ENCODE data around the gene CXCR4.

The CXCR4 gene

DNA sequence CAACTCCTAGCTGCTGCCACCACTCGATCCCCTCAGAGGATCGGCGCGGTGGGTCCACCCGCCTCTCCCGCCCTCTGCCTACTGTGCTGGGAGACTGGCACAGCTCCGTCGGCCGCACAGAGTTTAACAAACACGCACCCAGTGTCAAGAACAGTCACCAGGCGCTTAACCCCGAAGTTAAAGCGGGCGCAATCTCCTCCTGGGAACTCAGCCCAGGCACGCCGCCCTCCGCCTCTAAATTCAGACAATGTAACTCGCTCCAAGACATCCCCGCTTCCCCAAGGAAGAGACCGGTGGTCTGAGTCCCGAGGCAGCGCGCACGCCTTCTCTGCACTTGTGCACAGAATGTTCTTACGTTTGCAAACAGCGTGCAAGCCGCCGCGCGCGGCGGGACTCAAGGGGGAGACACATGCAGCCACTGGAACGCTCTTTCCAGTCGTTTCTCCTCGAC, 533 bp downstream of the CXCR4 start:
- DNase-seq, result peak; percentile 32
- in situ Hi-C loops (cut with HindIII; ENCODE audit: low pct_ligation_motif_present, low pct_unique_long_range_greater_than_20kb, low sequenced_read_pairs), result no loop called here

DNA sequence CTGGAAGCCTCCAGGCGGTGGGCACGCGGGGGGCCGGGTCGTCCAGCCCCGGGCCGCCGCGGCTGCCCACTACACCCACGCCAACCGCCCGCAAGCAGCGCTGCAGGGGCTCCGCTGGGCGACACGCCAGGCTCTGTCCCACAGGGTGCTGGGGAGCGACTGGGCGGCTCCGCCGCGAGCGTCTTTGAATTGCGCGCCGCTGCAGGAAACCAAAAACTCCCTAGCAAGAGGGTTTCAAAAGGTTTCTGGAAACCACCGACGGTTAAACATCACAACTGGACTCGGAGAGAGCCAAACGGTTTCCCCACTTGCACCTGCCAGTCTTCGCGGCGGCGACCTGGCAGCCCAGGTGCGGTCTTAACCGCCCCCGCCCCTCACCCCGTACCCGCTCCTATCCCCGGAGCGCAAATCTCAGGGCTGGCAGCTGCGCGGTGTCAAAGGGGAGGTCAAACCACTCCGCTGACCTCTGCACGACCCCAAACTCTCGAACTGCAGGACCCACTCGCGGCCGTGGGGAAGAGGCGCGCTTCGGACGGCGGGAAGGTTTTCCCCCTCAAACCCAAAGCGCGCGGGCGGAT, 1.0 kb downstream of the CXCR4 start:
- in situ Hi-C loops (cut with HindIII; ENCODE audit: low pct_ligation_motif_present, low pct_unique_long_range_greater_than_20kb, low sequenced_read_pairs), result no loop called here
- DNase-seq, result peak; percentile 12

DNA sequence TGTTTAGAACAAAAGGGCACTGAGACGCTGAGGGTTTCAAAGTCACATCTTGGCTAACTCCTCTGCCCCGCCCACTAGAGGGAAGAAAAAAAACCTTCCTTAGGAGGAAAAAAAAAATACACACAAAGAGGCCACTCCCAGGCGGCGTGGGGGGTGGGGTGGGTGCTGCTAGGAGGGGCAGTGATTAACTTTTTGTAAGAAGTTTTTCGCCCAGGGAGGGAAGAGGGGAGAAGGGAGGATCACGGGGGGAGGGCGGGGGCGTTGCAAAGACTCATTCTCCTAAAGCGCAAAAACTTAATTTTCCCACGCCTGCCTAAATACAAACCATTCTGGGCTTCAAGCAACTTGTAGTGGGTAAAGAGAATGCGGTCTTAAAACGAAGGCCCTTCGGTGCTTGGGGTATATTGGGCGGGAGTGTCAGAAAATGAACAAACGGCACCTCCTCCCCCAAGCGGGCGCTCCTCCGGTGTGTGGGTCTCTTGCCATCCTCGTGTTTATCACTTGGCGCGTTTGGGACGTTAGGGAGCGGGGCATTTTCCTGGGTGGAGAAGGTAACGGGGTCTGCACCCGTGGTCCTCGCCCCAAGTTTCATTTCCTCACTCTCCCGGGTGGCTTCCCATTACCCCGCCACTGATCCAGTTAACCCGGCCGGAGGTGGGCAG, 1.7 kb downstream of the CXCR4 start:
- peak; percentile 8 for DNase-seq
- in situ Hi-C loops (cut with HindIII; ENCODE audit: low pct_ligation_motif_present, low pct_unique_long_range_greater_than_20kb, low sequenced_read_pairs), result no loop called here

DNA sequence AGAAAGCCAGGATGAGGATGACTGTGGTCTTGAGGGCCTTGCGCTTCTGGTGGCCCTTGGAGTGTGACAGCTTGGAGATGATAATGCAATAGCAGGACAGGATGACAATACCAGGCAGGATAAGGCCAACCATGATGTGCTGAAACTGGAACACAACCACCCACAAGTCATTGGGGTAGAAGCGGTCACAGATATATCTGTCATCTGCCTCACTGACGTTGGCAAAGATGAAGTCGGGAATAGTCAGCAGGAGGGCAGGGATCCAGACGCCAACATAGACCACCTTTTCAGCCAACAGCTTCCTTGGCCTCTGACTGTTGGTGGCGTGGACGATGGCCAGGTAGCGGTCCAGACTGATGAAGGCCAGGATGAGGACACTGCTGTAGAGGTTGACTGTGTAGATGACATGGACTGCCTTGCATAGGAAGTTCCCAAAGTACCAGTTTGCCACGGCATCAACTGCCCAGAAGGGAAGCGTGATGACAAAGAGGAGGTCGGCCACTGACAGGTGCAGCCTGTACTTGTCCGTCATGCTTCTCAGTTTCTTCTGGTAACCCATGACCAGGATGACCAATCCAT, 2.7 kb downstream of the CXCR4 start:
- in situ Hi-C loops (cut with HindIII; ENCODE audit: low pct_ligation_motif_present, low pct_unique_long_range_greater_than_20kb, low sequenced_read_pairs), result no loop called here
- DNase-seq, result no peak

DNA sequence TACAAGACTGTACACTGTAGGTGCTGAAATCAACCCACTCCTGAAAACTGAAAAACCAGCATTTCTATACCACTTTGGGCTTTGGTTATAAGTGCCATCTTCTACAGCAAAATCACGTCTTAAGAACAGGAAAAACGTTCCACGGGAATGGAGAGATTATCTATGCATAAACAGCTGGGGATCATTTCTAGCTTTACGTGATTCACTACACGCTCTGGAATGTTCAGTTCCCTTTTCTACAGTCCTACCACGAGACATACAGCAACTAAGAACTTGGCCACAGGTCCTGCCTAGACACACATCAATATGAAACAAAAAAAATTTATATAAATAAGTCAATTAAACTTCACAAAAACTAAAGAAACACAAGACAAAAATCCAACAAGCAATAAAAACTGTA, 3.6 kb downstream of the CXCR4 start:
- in situ Hi-C loops (cut with HindIII; ENCODE audit: low pct_ligation_motif_present, low pct_unique_long_range_greater_than_20kb, low sequenced_read_pairs), result no loop called here

DNA sequence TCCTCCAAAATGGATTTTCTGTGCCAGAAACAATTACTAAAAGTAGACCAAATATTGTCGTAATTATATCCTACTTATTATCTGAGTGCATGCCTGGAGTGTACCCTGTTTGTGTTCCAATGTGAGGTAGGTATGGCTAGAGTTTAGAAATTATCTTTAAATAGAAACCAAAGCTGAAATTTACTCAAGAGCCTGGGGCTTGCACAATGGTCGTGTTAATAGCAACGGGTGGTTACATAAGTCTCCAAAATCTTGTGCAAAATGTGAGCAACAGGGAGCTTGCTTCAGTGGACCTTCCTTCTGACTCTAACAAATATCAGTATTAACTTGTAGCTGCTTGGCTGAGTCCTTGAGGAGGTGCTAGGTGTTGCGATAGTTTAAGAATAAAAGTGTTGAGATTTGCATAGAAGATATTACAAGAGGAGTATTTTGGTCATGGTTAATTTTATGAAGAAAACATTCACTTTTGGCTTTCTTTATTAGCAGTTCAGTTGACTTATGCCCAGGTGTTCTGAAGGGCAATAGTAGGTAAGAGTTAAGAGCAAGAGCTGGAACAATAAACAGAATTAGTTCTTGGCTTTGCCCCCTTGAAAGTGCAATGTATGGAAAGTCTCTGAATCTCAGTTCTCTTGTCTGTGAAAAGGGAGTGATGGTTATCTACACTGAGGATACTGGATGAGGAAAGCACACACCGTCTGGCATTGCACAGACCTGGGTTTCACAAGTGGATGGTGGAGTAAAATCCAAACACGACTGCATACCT, 4.6 kb downstream of the CXCR4 start:
- DNase-seq, result no peak
- in situ Hi-C loops (cut with HindIII; ENCODE audit: low pct_ligation_motif_present, low pct_unique_long_range_greater_than_20kb, low sequenced_read_pairs), result no loop called here

More for the DNA sequence above, 3.6 kb downstream of the CXCR4 start:
- no peak for DNase-seq

DNA sequence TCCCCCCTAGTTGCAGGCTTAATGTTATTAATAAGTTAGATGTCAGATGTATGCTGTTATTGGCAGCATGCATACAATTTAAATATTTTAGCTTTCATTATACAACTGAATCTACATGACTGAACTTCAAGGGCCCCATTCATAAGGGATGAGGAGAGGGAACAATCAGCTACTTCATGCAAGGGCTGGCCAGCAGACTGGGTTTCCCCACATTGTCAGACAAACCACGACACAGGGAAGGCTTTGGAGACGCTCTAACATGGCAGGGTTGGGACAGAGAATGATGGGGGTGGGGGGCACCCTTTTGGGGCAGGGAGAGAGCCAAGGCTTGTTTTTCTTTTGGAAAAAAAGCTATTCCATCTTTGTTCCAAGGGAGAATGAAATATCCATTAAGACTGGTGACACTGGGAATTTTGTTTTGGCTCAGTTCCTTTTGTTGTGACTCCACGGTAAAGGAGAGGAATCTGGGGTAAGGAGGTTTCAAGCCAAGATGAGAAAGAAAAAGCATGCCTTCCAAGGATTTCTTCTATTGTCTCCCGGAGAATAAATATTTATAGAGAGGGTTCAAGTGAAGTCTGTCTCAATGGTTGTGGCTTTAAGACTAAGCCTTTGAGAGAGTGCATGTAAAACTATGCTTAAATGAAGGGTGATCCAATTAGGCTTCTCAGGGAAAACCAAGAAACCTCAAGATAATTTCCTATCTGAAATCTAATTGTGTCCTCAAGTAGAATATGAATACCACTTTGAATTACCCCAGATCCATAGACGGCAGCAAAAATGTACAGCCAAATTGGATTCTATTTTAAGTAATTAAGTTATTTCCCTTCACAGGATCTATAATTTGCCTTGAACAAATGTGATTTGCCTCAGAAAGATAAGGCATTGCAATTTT, 5.4 kb downstream of the CXCR4 start:
- DNase-seq, result no peak
- in situ Hi-C loops (cut with HindIII; ENCODE audit: low pct_ligation_motif_present, low pct_unique_long_range_greater_than_20kb, low sequenced_read_pairs), result no loop called here

DNA sequence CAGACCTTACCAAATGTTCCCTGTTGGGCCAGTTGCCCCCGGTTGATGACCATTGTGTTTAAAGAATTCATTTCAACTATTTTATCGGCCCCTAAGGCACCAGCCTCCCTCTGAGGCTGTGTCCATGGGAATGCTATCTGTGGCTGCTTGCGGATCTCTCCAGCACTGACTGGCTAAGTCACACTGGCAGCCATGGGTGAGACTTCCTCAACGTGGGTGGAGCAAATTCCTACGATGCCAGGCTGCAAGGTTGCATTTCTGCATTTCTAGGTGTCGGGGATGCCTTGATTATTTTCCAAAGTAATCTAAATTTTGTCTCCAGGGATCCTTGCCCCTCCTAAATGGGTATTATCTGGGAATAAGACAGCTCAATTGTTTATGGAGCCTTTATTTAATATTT, 6.2 kb downstream of the CXCR4 start:
- DNase-seq, result no peak
- in situ Hi-C loops (cut with HindIII; ENCODE audit: low pct_ligation_motif_present, low pct_unique_long_range_greater_than_20kb, low sequenced_read_pairs), result no loop called here

DNA sequence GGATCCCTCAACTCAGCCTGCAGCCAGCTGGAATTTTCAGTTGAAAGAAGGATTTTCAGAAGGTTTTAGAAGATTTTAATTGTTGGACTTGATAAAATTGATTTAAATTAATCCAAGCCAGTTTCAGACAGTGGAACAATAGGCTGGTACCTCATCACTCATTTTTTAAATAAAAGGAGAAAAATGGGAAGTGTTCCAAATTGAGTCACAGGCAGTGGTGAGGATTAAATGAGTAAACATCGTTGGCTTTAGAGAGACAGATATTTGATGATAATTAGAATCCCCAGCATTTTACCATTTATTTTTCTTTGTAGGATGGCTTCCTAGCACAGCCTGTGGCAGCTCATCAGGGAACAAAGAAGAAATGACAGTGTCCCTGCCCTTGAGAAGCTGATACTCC, 7.4 kb downstream of the CXCR4 start:
- in situ Hi-C loops (cut with HindIII; ENCODE audit: low pct_ligation_motif_present, low pct_unique_long_range_greater_than_20kb, low sequenced_read_pairs), result no loop called here
- no peak for DNase-seq

DNA sequence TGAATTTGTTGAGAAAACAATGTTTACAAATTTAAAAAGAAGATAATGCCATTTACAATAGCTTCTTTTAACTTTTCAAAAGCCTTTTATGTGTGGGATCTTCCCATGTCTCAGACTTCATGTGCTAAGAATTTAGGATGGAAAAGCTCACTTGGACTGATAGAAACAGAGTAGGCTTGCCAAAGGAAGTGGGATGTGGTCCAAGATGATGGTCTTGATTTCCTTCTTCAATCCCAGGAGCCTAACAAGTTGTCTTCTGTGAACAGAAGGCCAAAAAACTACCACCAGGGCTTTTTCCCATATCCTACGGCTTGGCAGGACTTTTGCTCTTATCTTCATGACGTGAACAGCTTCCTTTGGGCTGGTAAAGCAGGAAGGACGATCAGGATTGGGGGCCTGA, 9.5 kb downstream of the CXCR4 start:
- no peak for DNase-seq

DNA sequence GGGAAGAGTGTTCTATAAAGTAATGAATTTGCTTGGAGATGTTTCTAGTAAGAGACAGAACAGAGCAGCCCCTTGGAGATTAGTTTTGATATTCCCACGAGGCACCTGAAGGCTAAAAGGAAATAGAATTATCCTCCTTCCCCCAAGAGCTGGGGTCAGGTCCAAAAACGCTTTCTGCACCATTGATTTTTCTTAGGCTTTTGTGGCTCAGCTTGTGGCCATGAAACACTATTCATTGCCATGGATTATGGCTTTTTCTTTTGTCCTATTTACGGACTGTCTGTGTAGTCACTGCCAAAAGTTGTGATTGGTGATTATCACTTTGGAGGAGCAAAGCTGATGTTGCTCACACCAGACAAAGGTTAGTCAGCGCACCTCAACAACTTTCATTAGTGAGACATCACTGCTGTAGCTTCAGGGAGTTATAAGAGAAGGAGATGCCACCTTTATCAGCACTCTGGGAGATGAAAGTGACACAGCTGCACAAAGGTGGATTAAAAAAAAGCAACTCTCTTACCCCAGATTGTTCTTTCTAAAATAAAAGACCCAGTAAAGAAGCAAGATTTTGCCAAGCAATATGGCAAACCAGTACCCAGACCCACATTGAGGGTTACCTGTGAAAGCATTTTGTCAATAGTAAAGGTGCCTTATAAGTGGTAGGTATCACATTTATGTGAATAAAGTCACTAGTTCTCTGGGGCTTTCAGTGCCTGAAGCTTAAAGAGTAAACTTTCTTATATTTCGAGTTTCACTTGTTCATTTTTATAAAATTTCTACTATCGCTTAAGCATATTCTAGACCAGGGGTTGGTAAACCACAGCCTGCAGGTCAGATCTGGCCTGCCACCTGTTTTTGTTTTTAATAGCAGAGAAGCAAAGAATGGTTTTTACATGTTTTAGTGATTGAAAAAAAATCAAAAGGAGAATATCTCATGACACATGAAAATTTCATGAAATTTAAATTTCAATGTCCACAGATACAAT, 10.6 kb downstream of the CXCR4 start:
- in situ Hi-C loops (cut with HindIII; ENCODE audit: low pct_ligation_motif_present, low pct_unique_long_range_greater_than_20kb, low sequenced_read_pairs), result no loop called here

More for the DNA sequence above, 9.5 kb downstream of the CXCR4 start:
- in situ Hi-C loops (cut with HindIII; ENCODE audit: low pct_ligation_motif_present, low pct_unique_long_range_greater_than_20kb, low sequenced_read_pairs), result no loop called here

DNA sequence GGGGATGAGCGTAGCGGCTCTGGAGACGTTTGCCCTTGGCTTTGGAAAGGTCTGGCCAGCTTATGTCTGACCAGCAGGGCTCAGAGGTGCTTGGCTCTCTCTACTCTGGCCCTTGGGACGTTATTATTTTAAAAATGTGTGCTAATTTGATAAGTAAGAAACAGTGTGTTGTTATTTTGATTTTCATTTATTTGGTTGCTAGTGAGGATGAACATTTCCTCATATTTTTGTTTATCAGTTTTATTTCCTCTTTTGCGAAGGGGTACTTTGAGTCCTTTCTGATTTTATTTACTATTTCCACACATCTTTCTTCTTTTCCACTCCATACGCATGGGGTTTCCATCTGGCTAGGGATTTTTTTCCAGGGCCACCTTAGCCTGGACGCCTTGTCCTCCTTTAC, 11.4 kb downstream of the CXCR4 start:
- no peak for DNase-seq
- in situ Hi-C loops (cut with HindIII; ENCODE audit: low pct_ligation_motif_present, low pct_unique_long_range_greater_than_20kb, low sequenced_read_pairs), result no loop called here

More for the DNA sequence above, 10.6 kb downstream of the CXCR4 start:
- no peak for DNase-seq

DNA sequence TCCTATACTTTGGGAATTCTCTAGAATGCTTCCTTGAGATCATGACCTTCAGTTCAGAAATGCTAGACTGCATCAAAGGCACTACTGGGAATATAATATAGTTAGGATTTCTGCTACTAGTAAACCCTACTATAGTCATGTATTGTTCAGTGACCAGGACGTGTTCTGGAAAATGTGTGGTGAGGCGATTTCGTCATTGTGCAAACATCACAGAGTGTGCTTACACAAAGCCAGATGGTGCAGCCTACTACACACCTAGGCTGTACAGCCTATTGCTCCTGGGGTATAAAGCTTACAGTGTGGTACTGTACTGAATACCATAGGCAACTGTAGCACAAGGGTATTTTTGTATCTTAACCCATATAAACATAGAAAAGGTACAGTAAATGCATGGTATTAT, 13.0 kb downstream of the CXCR4 start:
- in situ Hi-C loops (cut with HindIII; ENCODE audit: low pct_ligation_motif_present, low pct_unique_long_range_greater_than_20kb, low sequenced_read_pairs), result no loop called here
- no peak for DNase-seq

DNA sequence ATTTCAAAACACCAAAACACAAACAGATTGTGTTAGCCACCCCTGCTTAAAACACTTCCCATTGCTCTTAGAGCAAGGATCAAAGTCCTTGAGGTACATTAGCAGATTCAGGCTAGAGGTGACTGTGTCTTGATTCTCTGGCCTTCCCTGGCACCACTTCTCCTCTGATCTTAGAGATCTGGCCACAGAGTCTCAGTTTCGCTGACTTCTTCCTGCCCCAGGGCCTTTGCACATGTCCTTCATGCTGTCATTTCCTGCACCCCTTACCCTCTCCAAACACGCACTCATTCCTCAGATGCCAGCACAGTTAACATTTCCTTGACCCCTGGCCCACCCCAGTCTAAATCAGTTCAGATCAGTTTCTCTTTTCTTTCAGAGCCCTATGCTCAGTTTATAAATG, 16.9 kb downstream of the CXCR4 start:
- no peak for DNase-seq
- in situ Hi-C loops (cut with HindIII; ENCODE audit: low pct_ligation_motif_present, low pct_unique_long_range_greater_than_20kb, low sequenced_read_pairs), result no loop called here

DNA sequence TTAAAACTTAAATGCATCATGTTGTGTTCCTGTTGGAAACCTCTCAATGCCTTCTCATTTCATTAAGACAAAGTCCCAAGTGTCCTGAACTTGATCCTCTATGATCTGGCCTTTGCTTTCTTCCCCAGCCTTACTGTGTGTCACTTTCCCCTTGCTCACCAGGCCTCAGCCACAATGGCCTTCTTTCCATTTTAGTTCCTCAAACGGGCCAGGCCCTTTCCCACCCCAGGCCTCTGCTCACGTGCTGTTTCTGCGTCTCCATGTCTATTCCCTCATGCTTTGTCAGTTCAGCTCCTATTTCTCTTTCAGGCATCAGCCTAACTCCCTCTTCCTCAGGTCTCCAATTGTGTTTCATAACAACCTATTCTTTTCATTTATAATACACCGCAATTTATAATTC, 19.5 kb downstream of the CXCR4 start:
- DNase-seq, result no peak
- in situ Hi-C loops (cut with HindIII; ENCODE audit: low pct_ligation_motif_present, low pct_unique_long_range_greater_than_20kb, low sequenced_read_pairs), result no loop called here

DNA sequence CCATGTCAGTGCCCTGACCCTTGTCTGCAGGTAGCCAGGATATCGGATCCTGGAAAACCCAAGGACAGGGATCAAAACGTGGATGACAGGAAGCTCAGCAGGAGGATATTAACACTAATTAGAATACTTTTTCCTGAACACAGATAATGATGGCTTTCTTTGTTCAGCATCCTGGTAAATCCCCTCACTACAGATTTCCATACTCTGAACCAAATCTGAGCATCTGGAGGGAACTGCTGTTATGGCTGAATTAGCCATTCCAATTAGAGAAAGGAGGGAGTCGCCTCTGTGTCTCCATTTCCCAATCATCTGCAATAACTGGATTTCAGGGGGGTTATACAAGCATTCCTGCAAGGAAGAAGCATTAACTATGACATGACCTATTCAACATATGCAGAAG, 24.4 kb downstream of the CXCR4 start:
- no peak for DNase-seq
- in situ Hi-C loops (cut with HindIII; ENCODE audit: low pct_ligation_motif_present, low pct_unique_long_range_greater_than_20kb, low sequenced_read_pairs), result no loop called here

DNA sequence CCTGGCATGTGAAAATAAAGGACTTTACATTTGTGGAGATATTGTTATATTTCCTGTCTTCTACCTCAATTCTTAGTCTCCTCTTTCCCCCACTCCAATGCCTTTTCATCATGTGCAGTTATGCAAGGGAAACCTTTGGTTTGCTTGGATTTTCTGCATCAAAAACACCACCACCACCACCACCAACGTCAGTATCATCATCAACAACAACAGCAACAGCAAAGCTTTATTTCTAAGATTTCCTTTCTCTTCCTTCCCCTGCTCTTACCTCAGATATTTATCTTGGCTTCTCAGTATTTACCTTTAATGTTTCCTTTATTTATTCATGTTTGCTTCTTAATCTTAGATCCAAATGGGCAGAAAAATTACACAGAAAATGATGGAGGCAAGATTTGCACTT, 26.1 kb downstream of the CXCR4 start:
- in situ Hi-C loops (cut with HindIII; ENCODE audit: low pct_ligation_motif_present, low pct_unique_long_range_greater_than_20kb, low sequenced_read_pairs), result no loop called here
- no peak for DNase-seq
